T-helper 17 cell (primary cell): ENCODE results near the gene ZBTB18. TPM values are rescaled to one million over a fixed set of nuclear protein-coding genes. Genes with fewer than 3 reads are reported as not detected.
A peak's percentile ranks its signal among the peaks of the same experiment; 100 is the strongest.

Experiments
- ATAC-seq: fragments of 150-1000 bp; cut with Tn5 transposase; 2 replicates; pipeline ENCODE4 v1.10.0; 2021; ENCODE audit warnings: mild to moderate bottlenecking, moderate library complexity
- DNase-seq, 3 donors: peaks; one replicate each; pipeline versions ENCODE4 v3.0.0 to v3.0.0-alpha.2; 2020 to 2021
- H3K9me3 ChIP-seq: one replicate; pipeline ENCODE4 v1.7.0; 2013; ENCODE audit warnings: low read length, mild to moderate bottlenecking; ENCODE audit not compliant: control insufficient read depth, poor library complexity, severe bottlenecking
- H3K27ac Mint-ChIP-seq: one replicate; pipeline ENCODE4 v1.8.0; 2022; ENCODE audit warnings: mild to moderate bottlenecking, moderate library complexity, mixed read lengths
- H3K27me3 Mint-ChIP-seq: one replicate; pipeline ENCODE4 v1.8.0; 2022; ENCODE audit warnings: mixed read lengths
- H3K36me3 Mint-ChIP-seq: one replicate; pipeline ENCODE4 v1.8.0; 2022; ENCODE audit warnings: low read depth, mixed read lengths
- H3K4me1 Mint-ChIP-seq: one replicate; pipeline ENCODE4 v1.8.0; 2022; ENCODE audit warnings: mild to moderate bottlenecking, mixed read lengths
- H3K4me3 Mint-ChIP-seq: one replicate; pipeline ENCODE4 v1.8.0; 2022; ENCODE audit warnings: mild to moderate bottlenecking, moderate library complexity, mixed read lengths
- total RNA-seq, 4 donors: library from RNA in 2 of 4; stranded (reverse) in 2 of 4; gene quantifications; one replicate each; pipeline ENCODE4 v1.2.3 and lab custom pipeline; 2022 to 2026

Gene ZBTB18
- total RNA-seq, 2 donors from 2014 or later, result 26.3 to 29.1 TPM

GRCh38 chr1:244076740-244077139 lies 25.7 kb downstream of the ZBTB18 start:
- peaks cover 22% of the 10 kb centered on the region for H3K4me1 Mint-ChIP-seq
- H3K27me3 Mint-ChIP-seq, result peaks cover 7% of the 10 kb centered on the region
- H3K27ac Mint-ChIP-seq, result peak overlapping the region; percentile 95
- no peaks in the 10 kb centered on the region for H3K9me3 ChIP-seq
- H3K4me3 Mint-ChIP-seq, result no peak overlapping the region
- no peaks in the 10 kb centered on the region for H3K36me3 Mint-ChIP-seq
- no peak for ATAC-seq
- no peak for DNase-seq

DNA sequence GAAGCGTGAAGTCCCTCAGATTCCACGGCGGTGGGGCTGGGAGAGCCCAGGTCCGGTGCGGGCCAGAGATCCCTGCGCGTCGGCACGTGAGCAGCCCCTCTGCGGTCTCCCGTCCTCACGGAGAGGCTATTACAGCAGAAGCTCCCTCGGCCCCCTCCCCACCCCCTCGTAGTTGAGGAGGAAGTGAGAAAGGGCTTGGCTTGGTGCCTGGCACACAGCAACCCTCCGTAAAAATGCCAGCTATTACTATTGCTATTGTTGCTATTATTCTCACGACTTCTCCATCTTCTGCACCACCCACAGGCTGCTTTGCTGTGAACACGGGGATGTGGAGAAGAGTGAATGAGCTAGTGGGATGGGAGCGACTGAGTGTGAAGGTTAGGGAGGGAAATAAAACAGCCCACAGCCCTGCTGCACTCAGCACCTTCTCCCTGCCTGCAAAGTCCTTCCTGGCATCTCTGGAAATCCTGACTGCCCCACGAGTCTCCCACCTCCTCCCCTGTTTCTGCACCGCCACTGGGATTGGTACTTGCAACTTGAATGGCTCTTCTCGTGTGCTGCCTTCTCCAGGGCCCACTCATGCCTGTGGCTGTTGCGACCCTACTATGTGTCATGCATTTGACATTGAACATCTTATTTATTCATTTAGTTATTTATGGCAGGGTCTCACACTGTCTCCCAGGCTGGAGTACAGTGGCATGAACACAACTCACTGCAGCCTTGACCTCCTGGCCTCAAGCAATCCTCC lies 26.6 kb downstream of the ZBTB18 start:
- no peak overlapping the region for H3K4me3 Mint-ChIP-seq
- peaks cover 4% of the 10 kb centered on the region for H3K36me3 Mint-ChIP-seq
- no peak overlapping the region for H3K27ac Mint-ChIP-seq
- ATAC-seq (no peak), DNase-seq (no peak)
- H3K27me3 Mint-ChIP-seq, result peaks cover 16% of the 10 kb centered on the region
- no peaks in the 10 kb centered on the region for H3K9me3 ChIP-seq
- peaks cover 22% of the 10 kb centered on the region for H3K4me1 Mint-ChIP-seq

DNA sequence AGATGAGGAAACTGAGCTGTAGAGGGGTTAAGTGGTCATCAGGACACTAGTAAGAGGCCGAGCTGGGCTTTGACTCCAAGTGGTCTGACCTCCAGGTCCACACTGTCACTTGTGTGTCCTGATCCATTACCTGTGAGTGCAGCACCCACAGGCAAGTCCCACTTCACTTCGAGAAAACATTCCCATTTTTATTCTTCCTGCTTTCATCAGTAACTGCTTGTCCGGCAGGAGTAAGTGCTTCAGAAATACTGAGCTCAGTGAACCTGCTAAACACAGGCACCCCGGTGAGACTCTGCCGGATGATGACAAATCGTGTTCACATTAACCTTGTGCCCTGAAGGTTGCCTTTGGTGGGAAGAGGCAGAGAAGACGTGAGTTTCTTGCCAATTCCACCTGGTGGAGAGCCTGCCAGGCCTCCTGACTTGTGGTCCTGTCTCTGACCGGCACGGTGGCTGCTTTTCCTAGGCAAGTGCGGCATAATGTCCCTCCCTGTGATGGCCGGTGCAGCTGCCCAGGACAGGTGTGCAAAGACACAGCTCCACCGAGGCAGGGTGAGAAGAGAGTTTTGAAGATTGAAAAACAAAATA lies 29.4 kb downstream of the ZBTB18 start:
- H3K9me3 ChIP-seq, result no peaks in the 10 kb centered on the region
- ATAC-seq (no peak), DNase-seq (no peak)
- H3K27me3 Mint-ChIP-seq, result peaks cover 35% of the 10 kb centered on the region
- peaks cover 5% of the 10 kb centered on the region for H3K36me3 Mint-ChIP-seq
- H3K27ac Mint-ChIP-seq, result no peak overlapping the region
- H3K4me3 Mint-ChIP-seq, result no peak overlapping the region
- peaks cover 6% of the 10 kb centered on the region for H3K4me1 Mint-ChIP-seq

DNA sequence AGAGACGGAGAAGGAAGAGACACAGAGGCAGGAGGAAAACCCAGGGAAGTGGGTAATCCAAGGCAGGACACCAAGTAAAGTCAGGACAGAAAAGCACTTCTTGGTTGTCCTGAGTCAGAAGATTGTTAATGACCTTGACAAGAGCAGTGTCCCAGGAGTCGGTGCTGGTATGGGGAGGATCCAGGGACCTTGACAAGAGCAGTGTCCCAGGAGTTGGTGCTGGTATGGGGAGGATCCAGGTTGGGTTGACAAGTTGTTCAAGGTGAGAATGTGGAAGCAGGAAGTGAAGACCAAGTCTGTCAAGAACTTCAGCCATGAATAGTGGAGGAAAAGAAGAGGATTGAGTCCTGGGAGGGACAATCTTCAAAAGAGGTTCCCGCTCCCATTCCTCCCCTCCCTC lies 31.9 kb downstream of the ZBTB18 start:
- no peak overlapping the region for H3K27ac Mint-ChIP-seq
- peaks cover 7% of the 10 kb centered on the region for H3K36me3 Mint-ChIP-seq
- peaks cover 45% of the 10 kb centered on the region for H3K27me3 Mint-ChIP-seq
- DNase-seq (no peak), ATAC-seq (no peak)
- no peak overlapping the region for H3K4me3 Mint-ChIP-seq
- no peaks in the 10 kb centered on the region for H3K9me3 ChIP-seq
- peaks cover 3% of the 10 kb centered on the region for H3K4me1 Mint-ChIP-seq

- ATAC-seq (no peak), DNase-seq (no peak)
- Mint-ChIP-seq H3K36me3 (peaks cover 7% of the 10 kb centered on the region), H3K4me3 (no peak overlapping the region), H3K27ac (no peak overlapping the region), H3K27me3 (peaks cover 45% of the 10 kb centered on the region), H3K4me1 (peaks cover 3% of the 10 kb centered on the region)
- H3K9me3 ChIP-seq, result no peaks in the 10 kb centered on the region
Observed at GRCh38 chr1:244083383-244083943, 32.4 kb downstream of the ZBTB18 start.

DNA sequence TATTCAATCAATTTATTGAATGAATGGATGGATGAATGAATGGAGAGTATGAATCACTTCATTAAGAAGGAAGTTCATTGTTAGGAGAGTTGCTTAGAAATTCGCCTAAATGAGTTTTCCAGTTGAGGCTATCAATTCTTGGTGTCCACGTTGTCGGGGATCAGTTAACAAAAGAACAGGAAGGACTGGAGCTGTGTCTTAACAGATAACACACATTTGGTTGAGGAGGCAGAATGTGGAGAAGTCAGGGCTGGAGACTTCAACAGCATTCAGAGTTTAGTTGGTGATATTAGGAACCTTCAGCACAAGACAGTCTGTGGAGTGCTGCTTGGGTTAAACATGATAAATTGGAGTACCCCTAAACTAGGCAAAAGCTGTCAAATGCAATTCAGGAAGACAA lies 33.7 kb downstream of the ZBTB18 start:
- H3K4me1 Mint-ChIP-seq, result peaks cover 3% of the 10 kb centered on the region
- H3K9me3 ChIP-seq, result no peaks in the 10 kb centered on the region
- H3K27me3 Mint-ChIP-seq, result peaks cover 45% of the 10 kb centered on the region
- H3K27ac Mint-ChIP-seq, result no peak overlapping the region
- DNase-seq (no peak), ATAC-seq (no peak)
- H3K4me3 Mint-ChIP-seq, result no peak overlapping the region
- H3K36me3 Mint-ChIP-seq, result peaks cover 7% of the 10 kb centered on the region

DNA sequence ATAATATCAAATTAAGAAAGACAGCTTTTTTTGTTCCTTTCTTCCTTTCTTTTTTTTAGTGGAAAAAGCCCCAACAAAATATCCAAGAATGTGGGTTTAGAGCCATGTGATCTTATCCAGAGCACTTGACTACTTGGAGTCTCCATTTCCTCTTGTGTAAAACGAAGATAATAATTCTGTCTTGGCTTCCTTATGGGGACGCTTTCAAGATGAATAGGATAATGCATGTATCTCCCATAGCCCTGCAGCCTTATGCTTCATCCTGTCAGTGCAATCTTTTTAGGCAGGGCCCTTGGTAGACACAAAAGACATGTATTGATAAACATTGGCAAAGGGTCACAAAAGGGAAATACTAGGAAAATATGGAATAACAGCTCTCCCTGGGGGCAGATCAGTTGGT lies 34.8 kb downstream of the ZBTB18 start:
- H3K4me3 Mint-ChIP-seq, result no peak overlapping the region
- ATAC-seq (no peak), DNase-seq (no peak)
- no peak overlapping the region for H3K27ac Mint-ChIP-seq
- peaks cover 3% of the 10 kb centered on the region for H3K4me1 Mint-ChIP-seq
- no peaks in the 10 kb centered on the region for H3K9me3 ChIP-seq
- peaks cover 43% of the 10 kb centered on the region for H3K27me3 Mint-ChIP-seq
- peaks cover 7% of the 10 kb centered on the region for H3K36me3 Mint-ChIP-seq

GRCh38 chr1:244087021-244087560 lies 36.0 kb downstream of the ZBTB18 start:
- Mint-ChIP-seq H3K4me1 (peaks cover 3% of the 10 kb centered on the region), H3K36me3 (peaks cover 7% of the 10 kb centered on the region), H3K27ac (no peak overlapping the region), H3K4me3 (peak overlapping the region; percentile 9), H3K27me3 (peaks cover 39% of the 10 kb centered on the region)
- H3K9me3 ChIP-seq, result no peaks in the 10 kb centered on the region
- ATAC-seq (no peak), DNase-seq (no peak)

DNA sequence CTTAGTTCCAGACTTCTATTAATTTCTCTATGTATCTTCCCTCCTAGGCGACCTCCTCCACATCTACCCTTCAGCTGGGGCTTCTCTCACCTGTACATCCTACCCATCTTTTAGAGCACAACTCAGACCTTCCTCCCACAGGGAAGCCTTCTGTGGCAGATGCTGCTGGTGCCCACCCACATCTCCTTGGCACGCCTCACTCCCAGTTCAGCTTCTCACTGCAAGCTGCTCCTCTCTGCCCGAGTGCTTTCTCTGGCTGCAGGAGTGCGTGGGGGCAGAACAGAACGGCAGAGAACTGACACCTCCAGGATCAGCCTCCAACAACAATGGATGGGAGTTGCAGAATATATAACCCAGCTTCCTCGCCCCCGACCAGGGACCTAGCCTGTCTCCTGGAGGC lies 36.5 kb downstream of the ZBTB18 start:
- Mint-ChIP-seq H3K4me1 (peaks cover 2% of the 10 kb centered on the region), H3K36me3 (peaks cover 3% of the 10 kb centered on the region), H3K4me3 (no peak overlapping the region), H3K27me3 (peaks cover 39% of the 10 kb centered on the region), H3K27ac (no peak overlapping the region)
- no peak for ATAC-seq
- H3K9me3 ChIP-seq, result no peaks in the 10 kb centered on the region
- DNase-seq, result no peak

GRCh38 chr1:244088161-244088560 lies 37.1 kb downstream of the ZBTB18 start:
- H3K4me1 Mint-ChIP-seq, result no peaks in the 10 kb centered on the region
- DNase-seq (no peak), ATAC-seq (no peak)
- peaks cover 5% of the 10 kb centered on the region for H3K36me3 Mint-ChIP-seq
- no peak overlapping the region for H3K4me3 Mint-ChIP-seq
- no peak overlapping the region for H3K27ac Mint-ChIP-seq
- peaks cover 40% of the 10 kb centered on the region for H3K27me3 Mint-ChIP-seq
- H3K9me3 ChIP-seq, result no peaks in the 10 kb centered on the region

GRCh38 chr1:244089561-244089960 lies 38.5 kb downstream of the ZBTB18 start:
- DNase-seq, result no peak
- no peak overlapping the region for H3K27ac Mint-ChIP-seq
- no peak overlapping the region for H3K4me3 Mint-ChIP-seq
- no peaks in the 10 kb centered on the region for H3K4me1 Mint-ChIP-seq
- ATAC-seq, result no peak
- no peaks in the 10 kb centered on the region for H3K9me3 ChIP-seq
- H3K27me3 Mint-ChIP-seq, result peaks cover 37% of the 10 kb centered on the region
- H3K36me3 Mint-ChIP-seq, result peaks cover 6% of the 10 kb centered on the region

DNA sequence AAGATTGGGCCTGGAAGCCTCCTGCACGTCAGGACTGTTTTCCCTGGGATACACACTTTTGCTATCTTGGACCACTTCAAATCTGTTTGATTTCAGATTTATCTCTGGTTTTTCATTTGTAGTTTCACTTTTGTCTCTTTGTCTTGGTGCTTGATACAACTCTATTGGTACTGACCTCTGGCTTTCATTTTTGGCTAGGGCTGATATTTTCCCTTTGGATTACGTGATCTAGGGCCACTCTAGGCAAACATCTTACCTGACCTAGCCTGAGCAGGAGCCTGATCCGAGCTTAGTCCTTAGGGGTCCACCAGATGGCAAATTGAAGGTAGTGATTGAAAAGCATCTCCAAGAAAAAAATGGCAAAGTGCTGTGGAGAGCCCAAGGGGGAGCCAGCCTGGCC lies 39.6 kb downstream of the ZBTB18 start:
- no peaks in the 10 kb centered on the region for H3K9me3 ChIP-seq
- Mint-ChIP-seq H3K4me3 (no peak overlapping the region), H3K4me1 (no peaks in the 10 kb centered on the region), H3K27ac (no peak overlapping the region), H3K36me3 (peaks cover 8% of the 10 kb centered on the region), H3K27me3 (peaks cover 37% of the 10 kb centered on the region)
- no peak for DNase-seq
- ATAC-seq, result no peak

DNA sequence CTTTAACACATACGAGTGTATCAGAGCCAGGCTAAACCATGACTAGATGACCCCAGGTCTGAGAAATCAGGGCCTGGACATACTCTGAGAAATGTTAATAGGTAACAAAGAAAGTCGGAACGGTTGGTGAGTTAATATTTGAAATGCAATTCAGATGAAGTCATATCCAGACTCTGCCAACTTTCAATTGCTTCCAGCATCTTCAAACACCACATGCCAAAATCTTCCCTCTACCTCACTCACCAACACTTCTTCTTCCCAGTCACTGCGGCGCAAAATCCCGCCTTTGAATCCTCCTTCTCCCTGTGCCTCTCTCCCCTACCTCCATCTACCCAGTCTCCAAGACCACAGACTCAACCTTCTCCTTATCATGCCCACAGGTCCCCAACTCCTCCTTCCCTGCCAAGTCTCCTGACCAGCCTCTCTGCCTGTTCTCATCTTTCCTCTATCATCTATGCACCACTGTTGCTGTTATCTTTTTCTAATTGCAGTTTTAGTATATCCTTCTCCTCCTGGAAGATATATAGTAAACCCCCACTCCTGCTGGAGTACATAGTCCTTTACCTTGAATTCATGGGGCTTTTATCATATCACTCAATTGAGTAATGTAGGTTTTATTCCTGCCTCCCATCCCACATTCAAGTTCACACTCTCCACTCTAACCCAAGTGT lies 41.3 kb downstream of the ZBTB18 start:
- H3K27ac Mint-ChIP-seq, result no peak overlapping the region
- no peaks in the 10 kb centered on the region for H3K4me1 Mint-ChIP-seq
- no peak for DNase-seq
- no peaks in the 10 kb centered on the region for H3K9me3 ChIP-seq
- peaks cover 8% of the 10 kb centered on the region for H3K36me3 Mint-ChIP-seq
- ATAC-seq, result no peak
- H3K4me3 Mint-ChIP-seq, result no peak overlapping the region
- H3K27me3 Mint-ChIP-seq, result peaks cover 33% of the 10 kb centered on the region
